H1 (cell line): ENCODE results near the gene SELENOV. TPM values are rescaled to one million over a fixed set of nuclear protein-coding genes. Genes with fewer than 3 reads are reported as not detected.

Experiments
- CTCF ChIA-PET: fragments of 300-600 bp; sonication (Branson Sonifier 250); formaldehyde crosslinking; loops from one replicate; lab custom pipeline; 2021; ENCODE audit not compliant: partially characterized antibody; lab: Charles Lee
- POLR2A ChIA-PET: fragments of 300-600 bp; sonication (Branson Sonifier 250); formaldehyde crosslinking; loops from one replicate; lab custom pipeline; 2021; ENCODE audit warnings: inconsistent platforms; ENCODE audit not compliant: partially characterized antibody; lab: Charles Lee
- DNase-seq, 2 experiments: peaks; one replicate each; pipeline versions ENCODE4 v3.0.0 to v3.0.0-alpha.2; 2010 to 2022; ENCODE audit warnings: low spot score in 2 of 2, low read depth in 1 of 2, mixed read lengths in 1 of 2
- FAIRE-seq: peaks from 2 replicates; lab custom pipeline; 2011; peaks lifted over from hg19 to GRCh38; lab: Jason Lieb, UNC
- H2AFZ ChIP-seq: 2 replicates; pipeline ENCODE4 v1.8.1; 2012; ENCODE audit warnings: low read length, inconsistent platforms
- H2AK5ac ChIP-seq: 2 replicates; pipeline ENCODE4 v1.6.1; 2013; ENCODE audit warnings: low read depth, low read length
- H2BK120ac ChIP-seq: replicated peaks from 2 replicates; pipeline ENCODE3; 2013; ENCODE audit warnings: low read depth, low read length, inconsistent platforms
- H2BK12ac ChIP-seq: 2 replicates; pipeline ENCODE4 v1.6.1; 2013; ENCODE audit warnings: low read depth, low read length
- H2BK15ac ChIP-seq: 2 replicates; pipeline ENCODE4 v1.6.1; 2013; ENCODE audit warnings: low read length
- H2BK20ac ChIP-seq: 2 replicates; pipeline ENCODE4 v1.6.1; 2013; ENCODE audit warnings: low read length
- H2BK5ac ChIP-seq: 2 replicates; pipeline ENCODE4 v1.6.1; 2013; ENCODE audit warnings: low read depth, low read length
- H3K14ac ChIP-seq: 2 replicates; pipeline ENCODE4 v1.6.1; 2013; ENCODE audit warnings: inconsistent platforms; ENCODE audit not compliant: insufficient read length
- H3K18ac ChIP-seq: 2 replicates; pipeline ENCODE4 v1.6.1; 2013; ENCODE audit warnings: low read length; ENCODE audit errors: extremely low read depth
- H3K23ac ChIP-seq: 2 replicates; pipeline ENCODE4 v1.6.1; 2013; ENCODE audit warnings: inconsistent platforms; ENCODE audit not compliant: insufficient read length
- H3K23me2 ChIP-seq: 2 replicates; pipeline ENCODE4 v1.6.1; 2013; ENCODE audit warnings: low read depth, low read length
- H3K27ac ChIP-seq: 2 replicates; pipeline ENCODE4 v1.6.1; 2011; ENCODE audit warnings: low read depth, low read length, inconsistent platforms
- H3K27me3 ChIP-seq, 4 experiments: replicated peaks in 1 of 4; 1 replicate in 1 of 4; 2 replicates in 3 of 4; pipeline versions ENCODE4 v1.6.1 to v1.8.1; 2011 to 2013; ENCODE audit warnings: low read length in 3 of 4, mild to moderate bottlenecking in 3 of 4, inconsistent platforms in 2 of 4, mixed read lengths in 2 of 4, moderate library complexity in 1 of 4; ENCODE audit not compliant: control insufficient read depth in 3 of 4, insufficient read depth in 3 of 4; ENCODE audit errors: extremely low read depth in 1 of 4
- H3K36me3 ChIP-seq, 4 experiments: 2 replicates each; pipeline versions ENCODE4 v1.6.1 to v1.8.1; 2011 to 2013; ENCODE audit warnings: mild to moderate bottlenecking in 4 of 4, low read length in 3 of 4, moderate library complexity in 2 of 4, control low read depth in 1 of 4, inconsistent platforms in 1 of 4; ENCODE audit not compliant: insufficient read depth in 4 of 4, control insufficient read depth in 2 of 4
- H3K4ac ChIP-seq: replicated peaks from 2 replicates; pipeline ENCODE3; 2013; ENCODE audit warnings: low read length, low read depth, mixed read lengths, inconsistent platforms; ENCODE audit not compliant: insufficient read length
- H3K4me1 ChIP-seq, 4 experiments: replicated peaks in 1 of 4; 1 replicate in 1 of 4; 2 replicates in 3 of 4; pipeline versions ENCODE4 v1.6.1 to v1.8.1; 2011 to 2013; ENCODE audit warnings: low read length in 3 of 4, inconsistent platforms in 2 of 4, mixed read lengths in 1 of 4; ENCODE audit not compliant: insufficient read depth in 4 of 4, control insufficient read depth in 3 of 4
- H3K4me2 ChIP-seq, 2 experiments: 2 replicates each; pipeline versions ENCODE4 v1.6.1 to v1.8.1; 2011 to 2013; ENCODE audit warnings: low read depth in 2 of 2, low read length in 2 of 2, control low read depth in 1 of 2, inconsistent platforms in 1 of 2, mild to moderate bottlenecking in 1 of 2; ENCODE audit not compliant: insufficient read depth in 1 of 2
- H3K4me3 ChIP-seq, 4 experiments: fragments of 200-600, 300-600 bp in 1 of 4; sonication (generic), shearing (Covaris generic), sonication (Bioruptor Twin) in 1 of 4; 2 replicates each; pipeline versions ENCODE4 v1.5.1 to v1.8.1; 2011 to 2016; ENCODE audit warnings: low read length in 4 of 4, low read depth in 3 of 4, control low read depth in 2 of 4, inconsistent platforms in 2 of 4, mild to moderate bottlenecking in 2 of 4, mixed read lengths in 1 of 4, moderate library complexity in 1 of 4; ENCODE audit not compliant: insufficient read depth in 2 of 4; ENCODE audit errors: extremely low read depth in 1 of 4
- H3K56ac ChIP-seq: replicated peaks from 2 replicates; pipeline ENCODE3; 2013; ENCODE audit warnings: low read depth, mild to moderate bottlenecking, mixed read lengths, low read length, inconsistent platforms; ENCODE audit not compliant: insufficient read length
- H3K79me1 ChIP-seq: 2 replicates; pipeline ENCODE4 v1.6.1; 2013; ENCODE audit warnings: low read depth, low read length, control low read depth
- H3K79me2 ChIP-seq, 2 experiments: 2 replicates each; pipeline versions ENCODE4 v1.6.1 to v1.8.1; 2012 to 2013; ENCODE audit warnings: low read length in 2 of 2, mild to moderate bottlenecking in 2 of 2, inconsistent platforms in 1 of 2; ENCODE audit not compliant: insufficient read depth in 2 of 2, control insufficient read depth in 1 of 2
- H3K9ac ChIP-seq, 4 experiments: replicated peaks in 1 of 4; 1 replicate in 1 of 4; 2 replicates in 3 of 4; pipeline versions ENCODE4 v1.6.1 to v1.8.1; 2011 to 2013; ENCODE audit warnings: low read depth in 3 of 4, low read length in 3 of 4, control low read depth in 2 of 4, mild to moderate bottlenecking in 2 of 4, moderate library complexity in 2 of 4, inconsistent platforms in 1 of 4; ENCODE audit errors: extremely low read depth in 1 of 4
- H3K9me3 ChIP-seq, 2 experiments: 2 replicates each; pipeline versions ENCODE4 v1.6.1 to v1.8.1; 2012 to 2013; ENCODE audit warnings: mild to moderate bottlenecking in 2 of 2, moderate library complexity in 2 of 2, control low read depth in 1 of 2, inconsistent platforms in 1 of 2, low read depth in 1 of 2, low read length in 1 of 2, mixed read lengths in 1 of 2; ENCODE audit not compliant: insufficient read depth in 2 of 2
- H4K20me1 ChIP-seq, 2 experiments: replicated peaks in 1 of 2; 2 replicates each; pipeline versions ENCODE3 to v1.8.1; 2011 to 2013; ENCODE audit warnings: inconsistent platforms in 2 of 2, low read length in 2 of 2, mild to moderate bottlenecking in 1 of 2; ENCODE audit not compliant: insufficient read depth in 2 of 2, control insufficient read depth in 1 of 2
- H4K5ac ChIP-seq: 2 replicates; pipeline ENCODE4 v1.6.1; 2013; ENCODE audit warnings: low read length, low read depth, mixed read lengths, inconsistent platforms; ENCODE audit not compliant: insufficient read length
- H4K8ac ChIP-seq: 2 replicates; pipeline ENCODE4 v1.8.0; 2013; ENCODE audit warnings: mild to moderate bottlenecking, moderate library complexity, low read length, inconsistent platforms; ENCODE audit not compliant: insufficient read depth; ENCODE audit errors: extremely low read depth
- H4K91ac ChIP-seq: replicated peaks from 2 replicates; pipeline ENCODE3; 2013; ENCODE audit warnings: low read length, mixed read lengths, inconsistent platforms; ENCODE audit not compliant: insufficient read length
- CBX8 ChIP-seq: fragments of 300-800, 300-1000 bp; sonication (generic); IDR thresholded peaks from 2 replicates; pipeline ENCODE4 v1.7.1; 2016; ENCODE audit warnings: low read depth, low read length, borderline replicate concordance
- HDAC2 ChIP-seq, 2 experiments: fragments of 300-600 bp in 1 of 2; sonication (generic) in 1 of 2; IDR thresholded peaks; 2 replicates each; pipeline ENCODE4 v1.6.1; 2011 to 2012; ENCODE audit warnings: low read depth in 2 of 2, low read length in 2 of 2, mild to moderate bottlenecking in 2 of 2, moderate library complexity in 2 of 2, borderline replicate concordance in 1 of 2, inconsistent platforms in 1 of 2
- JUN ChIP-seq: IDR thresholded peaks from 2 replicates; pipeline ENCODE4 v1.6.1; 2011; ENCODE audit warnings: low read depth, mild to moderate bottlenecking, improper control_type of control experiment, low read length
- MAFK ChIP-seq: IDR thresholded peaks from 2 replicates; pipeline ENCODE4 v1.6.1; 2012; ENCODE audit warnings: low read depth, mild to moderate bottlenecking, improper control_type of control experiment, low read length
- POLR2A ChIP-seq, 2 experiments: IDR thresholded peaks; 1 replicate in 1 of 2; 2 replicates in 1 of 2; pipeline ENCODE4 v1.6.1; 2011; ENCODE audit warnings: low read depth in 2 of 2, low read length in 2 of 2, mild to moderate bottlenecking in 2 of 2; ENCODE audit errors: control extremely low read depth in 1 of 2
- POU5F1 ChIP-seq: IDR thresholded peaks from 2 replicates; pipeline ENCODE4 v1.6.1; 2011; ENCODE audit warnings: low read depth, mild to moderate bottlenecking, low read length, moderate library complexity
- WGBS, 2 experiments: shearing (Covaris generic) in 1 of 2; methylation state at CpG; one replicate each; pipeline versions ENCODE4 v1.1.6 to v1.1.7; 2013 to 2015; ENCODE audit warnings: low lambda C conversion rate in 2 of 2, mixed read lengths in 2 of 2, inconsistent platforms in 1 of 2, low coverage in 1 of 2, missing lambda C conversion rate in 1 of 2; ENCODE audit not compliant: insufficient replicate concordance in 2 of 2, insufficient coverage in 1 of 2, insufficient read length in 1 of 2; ENCODE audit errors: extremely low coverage in 1 of 2, missing lambda C conversion rate in 1 of 2; 5-methylcytosine and 5-hydroxymethylcytosine counted together
- polyA plus RNA-seq, 7 experiments: library from polyadenylated mRNA; depleted of rRNA in 3 of 7; stranded (reverse) in 5 of 7; unstranded in 2 of 7; fragments of >200 nt in 5 of 7; fragments of 200-250 nt in 2 of 7; gene quantifications; 1 replicate in 5 of 7; 2 replicates in 1 of 7; 4 replicates in 1 of 7; pipeline versions ENCODE4 v1.2.1 to v1.2.3, GENCODE V29; 2011 to 2013; ENCODE audit warnings: missing spikeins in 2 of 7, mixed read lengths in 2 of 7
- total RNA-seq: library from RNA; stranded (reverse); fragmentation: NEBNext Ultra II Directional; extraction: Animal tissue kit (Norgen Biotek cat#: 25700); gene quantifications from 2 replicates; pipeline ENCODE4 v1.2.1, GENCODE V29; 2021

The SELENOV gene
- total and polyA plus RNA-seq, 2 of the 8 experiments (the other 6 are each of a cell fraction or from before 2014, with no cell fraction given) = 8.4 to 10.7 TPM

DNA sequence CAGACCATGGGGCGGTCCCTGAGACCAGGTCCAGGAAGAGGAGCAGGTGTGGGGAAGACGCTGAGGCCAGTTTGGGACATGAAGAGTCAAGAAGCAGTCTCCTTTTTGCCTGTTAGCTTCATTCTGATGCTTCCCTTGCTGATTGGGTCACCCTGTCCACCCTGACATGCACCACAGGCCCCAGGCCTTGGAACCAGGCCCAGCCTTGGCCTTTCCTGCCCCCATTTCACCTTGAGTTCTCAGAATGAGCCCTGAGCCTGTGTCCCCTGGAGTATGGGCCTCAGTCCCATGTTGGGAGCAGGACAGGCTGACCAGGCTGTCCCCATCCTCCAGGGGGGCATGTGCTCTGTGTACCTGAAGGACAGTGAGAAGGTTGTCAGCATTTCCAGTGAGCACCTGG lies 39.2 kb upstream of the SELENOV start:
- no peak for FAIRE-seq
- H3K9ac ChIP-seq = no peak overlapping the region

More for the DNA sequence above, 39.2 kb upstream of the SELENOV start:
- WGBS, 2 experiments = 81% methylated on average over 2 of the region's 2 CpGs; no CpG with 5 or more reads in 1 of the 2 experiments
- no peak overlapping the region for H3K4me2 ChIP-seq
- no peaks in the 10 kb centered on the region for H3K79me2 ChIP-seq
- no peak overlapping the region for H2BK5ac ChIP-seq
- no peak overlapping the region for H3K56ac ChIP-seq
- H3K4ac ChIP-seq = no peak overlapping the region
- no peak overlapping the region for H2BK15ac ChIP-seq
- no peaks in the 10 kb centered on the region; the same call in 1 of the 2 replicates for H3K23me2 ChIP-seq
- no peak overlapping the region for H2AK5ac ChIP-seq
- no peak overlapping the region for H4K5ac ChIP-seq
- no peaks in the 10 kb centered on the region for H3K9me3 ChIP-seq
- POLR2A ChIA-PET = interaction anchor here (0.5 to 5.3 kb wide), 10 partner anchors 10 to 84 kb away, joined by 3 to 20 read pairs (median 5); partner anchors contain the start of genes MED29, PAF1 and RPS16
- H4K91ac ChIP-seq = no peak overlapping the region
- peak overlapping the region; percentile 41; the same call in 1 of the 2 replicates for H3K27ac ChIP-seq
- peaks cover 15 to 37% (median 31%) of the 10 kb centered on the region in 4 experiments for H3K36me3 ChIP-seq
- no peak overlapping the region for H3K18ac ChIP-seq
- H2BK120ac ChIP-seq = no peak overlapping the region
- H2AFZ ChIP-seq = no peak overlapping the region
- no peak overlapping the region for H2BK12ac ChIP-seq
- CTCF ChIA-PET = interaction anchor here (0.6 to 5.6 kb wide), 21 partner anchors 9 to 1050 kb away, joined by 3 to 78 read pairs (median 11); partner anchors contain the start of genes DLL3, EID2B, PLEKHG2 and RPS16
- H3K27me3 ChIP-seq = no peaks in the 10 kb centered on the region
- DNase-seq = no peak
- no peak overlapping the region for H4K8ac ChIP-seq
- H3K79me1 ChIP-seq = no peaks in the 10 kb centered on the region
- no peak overlapping the region for H3K14ac ChIP-seq
- H3K4me1 ChIP-seq = peaks cover 0 to 4% (median 2%) of the 10 kb centered on the region in 4 experiments; a peak in 4 of 7 replicates
- H3K4me3 ChIP-seq = no peak overlapping the region
- no peak overlapping the region for H3K23ac ChIP-seq
- peaks cover 4 to 6% of the 10 kb centered on the region in 2 experiments for H4K20me1 ChIP-seq
- TF ChIP-seq HDAC2 (IDR thresholded peaks at IDR 0.05; ENCODE audit: borderline replicate concordance in 1 of 2, low read depth in 2 of 2, low read length in 2 of 2) (no peak), JUN (no peak), POU5F1 (no peak), POLR2A (IDR thresholded peaks at IDR 0.05; ENCODE audit: control extremely low read depth in 1 of 2, low read depth in 2 of 2, low read length in 2 of 2) (no peak), MAFK (no peak), CBX8 (no peak)
- H2BK20ac ChIP-seq = no peak overlapping the region
